Body of pancreas (tissue), 4 donors: ENCODE data around the gene PEMT. TPM values are rescaled to one million over a fixed set of nuclear protein-coding genes. Genes with fewer than 3 reads are reported as not detected.

Experiments used
- ATAC-seq: fragments of 150-250 bp; one replicate; pipeline ENCODE4 v1.9.1; 2016
- DNase-seq, 4 donors: peaks; one replicate each; pipeline ENCODE4 v3.0.0-alpha.2; 2019
- H3K27ac ChIP-seq, 4 donors: fragments of 200-600 bp; sonication (generic); 1 replicate in 3 of 4; 2 replicates in 1 of 4; pipeline versions ENCODE4 v1.5.1 to v1.6.1; 2016 to 2019; ENCODE audit warnings: mild to moderate bottlenecking in 1 of 4, mixed read lengths in 1 of 4, moderate library complexity in 1 of 4
- H3K27me3 ChIP-seq, 2 donors: fragments of 200-600 bp; sonication (generic); one replicate each; pipeline ENCODE4 v1.6.0; 2016; ENCODE audit warnings: mild to moderate bottlenecking in 1 of 2
- H3K36me3 ChIP-seq, 2 donors: fragments of 200-600 bp; sonication (generic); replicated peaks in 1 of 2; 2 replicates each; pipeline ENCODE4 v1.5.1; 2016; ENCODE audit warnings: low read depth in 2 of 2; ENCODE audit not compliant: insufficient read depth in 1 of 2
- H3K4me1 ChIP-seq: fragments of 200-600 bp; sonication (generic); one replicate; pipeline ENCODE4 v1.6.0; 2016
- H3K4me3 ChIP-seq, 2 donors: fragments of 200-600 bp; sonication (generic); 1 replicate in 1 of 2; 2 replicates in 1 of 2; pipeline ENCODE4 v1.5.1; 2016 to 2019
- H3K9me3 ChIP-seq, 3 donors: fragments of 200-600 bp; sonication (generic); 1 replicate in 2 of 3; 2 replicates in 1 of 3; pipeline ENCODE4 v1.5.1; 2016
- CTCF ChIP-seq, 7 experiments: fragments of 450-650 bp in 4 of 7; fragments of 200-600 bp in 3 of 7; sonication (generic) in 3 of 7; IDR thresholded peaks; one replicate each; pipeline ENCODE4 v1.5.1; 2016 to 2019; ENCODE audit warnings: antibody characterized with exemption in 7 of 7
- POLR2A ChIP-seq, 3 donors: fragments of 450-650 bp; IDR thresholded peaks; one replicate each; pipeline ENCODE4 v1.6.1; 2016; ENCODE audit warnings: antibody characterized with exemption in 3 of 3, mild to moderate bottlenecking in 2 of 3
- WGBS, 2 donors: methylation state at CpG; one replicate each; pipeline ENCODE4 v1.1.5; 2017; 5-methylcytosine and 5-hydroxymethylcytosine counted together
- intact Hi-C: fragments of 100-400 bp; cut with DNase I; formaldehyde crosslinking; loops from one replicate; pipeline ENCODE4 v1.15.1; 2023
- total RNA-seq, 2 donors: library from RNA; depleted of rRNA; stranded (reverse); fragments of >200 nt; gene quantifications; one replicate each; pipeline ENCODE4 v1.1.0, GENCODE V29; 2016

The PEMT gene
- total RNA-seq, 2 donors from 2014 or later, result 23.4 to 27.8 TPM

GRCh38 chr17:17527534-17527933 is 64.0 kb downstream of the PEMT start:
- H3K4me3 ChIP-seq, result no peak overlapping the region
- intact Hi-C loops, result no loop called here
- DNase-seq, result no peak
- 92 to 100% methylated on average over 4 to 11 of the region's 11 CpGs for WGBS, 2 donors
- H3K9me3 ChIP-seq, result no peaks in the 10 kb centered on the region
- TF ChIP-seq POLR2A (IDR thresholded peaks at IDR 0.05) (no peak), CTCF (IDR thresholded peaks at IDR 0.05) (no peak)
- no peaks in the 10 kb centered on the region for H3K36me3 ChIP-seq
- ATAC-seq, result no peak
- peaks cover 31% of the 10 kb centered on the region for H3K4me1 ChIP-seq
- H3K27ac ChIP-seq, result no peak overlapping the region
- H3K27me3 ChIP-seq, result no peaks in the 10 kb centered on the region

DNA sequence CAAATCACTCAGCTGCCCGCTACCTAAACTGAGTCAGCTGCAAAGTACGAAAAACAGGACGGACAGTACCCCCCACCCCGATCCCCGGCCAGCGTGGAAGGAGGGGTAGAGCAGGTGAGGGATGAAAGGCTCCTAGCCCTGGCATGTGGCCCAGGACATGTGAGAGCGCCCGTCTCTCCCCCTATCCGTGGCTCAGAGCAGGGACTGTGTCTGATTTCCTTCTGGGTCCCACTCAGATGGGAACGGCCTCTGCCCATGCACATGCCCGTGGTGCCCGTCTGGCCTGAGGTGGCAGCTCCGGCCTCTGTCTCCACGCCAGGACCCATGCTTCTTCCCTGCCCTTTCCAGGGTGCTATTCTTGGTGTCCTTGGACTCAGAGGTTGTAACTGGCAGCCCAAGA is 65.1 kb downstream of the PEMT start:
- TF ChIP-seq CTCF (IDR thresholded peaks at IDR 0.05) (no peak), POLR2A (IDR thresholded peaks at IDR 0.05) (no peak)
- no peak overlapping the region for H3K4me3 ChIP-seq
- 40 to 45% methylated on average over 10 to 14 of the region's 14 CpGs for WGBS, 2 donors
- DNase-seq, result peak in 2 of 4 donors; percentile 58 to 63
- no peaks in the 10 kb centered on the region for H3K36me3 ChIP-seq
- H3K9me3 ChIP-seq, result no peaks in the 10 kb centered on the region
- peak overlapping the region in 2 of 4 donors; percentile 6 to 26 for H3K27ac ChIP-seq
- H3K27me3 ChIP-seq, result no peaks in the 10 kb centered on the region
- peaks cover 33% of the 10 kb centered on the region for H3K4me1 ChIP-seq
- intact Hi-C loops, result no loop called here
- no peak for ATAC-seq

DNA sequence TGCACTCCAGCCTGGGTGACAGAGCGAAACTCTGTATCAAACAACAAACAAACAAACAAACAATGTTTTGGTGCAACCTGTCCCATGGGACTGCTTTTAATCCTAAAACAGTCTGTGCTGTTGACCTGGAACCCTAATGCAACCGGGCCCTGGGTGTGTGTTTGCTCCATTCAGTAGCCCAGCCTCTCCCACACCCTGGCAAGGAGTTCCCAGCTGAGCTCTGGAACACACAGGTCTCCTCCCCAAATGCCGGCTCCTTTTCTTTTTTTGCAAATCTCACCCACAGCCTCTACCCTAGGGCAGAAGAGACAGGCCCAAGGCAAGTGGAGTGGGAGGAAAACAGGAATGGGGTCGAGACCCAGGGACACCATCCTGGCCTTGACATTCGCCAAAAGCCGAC is 65.6 kb downstream of the PEMT start:
- H3K4me1 ChIP-seq, result peaks cover 33% of the 10 kb centered on the region
- ATAC-seq (no peak), DNase-seq (peak in 1 of 4 donors; percentile 13)
- no peak for TF ChIP-seq POLR2A (IDR thresholded peaks at IDR 0.05)
- TF ChIP-seq CTCF (IDR thresholded peaks at IDR 0.05), result no peak
- intact Hi-C loops, result no loop called here
- no peak overlapping the region for H3K4me3 ChIP-seq
- H3K27me3 ChIP-seq, result no peaks in the 10 kb centered on the region
- peak overlapping the region in 2 of 4 donors; percentile 6 to 26 for H3K27ac ChIP-seq
- H3K9me3 ChIP-seq, result no peaks in the 10 kb centered on the region
- 68 to 77% methylated on average over 6 of the region's 6 CpGs for WGBS, 2 donors
- no peaks in the 10 kb centered on the region for H3K36me3 ChIP-seq

- intact Hi-C loops, result no loop called here
- ATAC-seq, result no peak
- no peaks in the 10 kb centered on the region for H3K36me3 ChIP-seq
- H3K27me3 ChIP-seq, result no peaks in the 10 kb centered on the region
- H3K27ac ChIP-seq, result no peak overlapping the region
- H3K4me1 ChIP-seq, result peaks cover 33% of the 10 kb centered on the region
- no peaks in the 10 kb centered on the region for H3K9me3 ChIP-seq
- 77 to 90% methylated on average over 9 to 15 of the region's 15 CpGs for WGBS, 2 donors
- DNase-seq, result peak in 1 of 4 donors; percentile 12
- TF ChIP-seq POLR2A (IDR thresholded peaks at IDR 0.05), result no peak
- no peak for TF ChIP-seq CTCF (IDR thresholded peaks at IDR 0.05)
- H3K4me3 ChIP-seq, result no peak overlapping the region
Measured at GRCh38 chr17:17525311-17525710, 66.2 kb downstream of the PEMT start.

DNA sequence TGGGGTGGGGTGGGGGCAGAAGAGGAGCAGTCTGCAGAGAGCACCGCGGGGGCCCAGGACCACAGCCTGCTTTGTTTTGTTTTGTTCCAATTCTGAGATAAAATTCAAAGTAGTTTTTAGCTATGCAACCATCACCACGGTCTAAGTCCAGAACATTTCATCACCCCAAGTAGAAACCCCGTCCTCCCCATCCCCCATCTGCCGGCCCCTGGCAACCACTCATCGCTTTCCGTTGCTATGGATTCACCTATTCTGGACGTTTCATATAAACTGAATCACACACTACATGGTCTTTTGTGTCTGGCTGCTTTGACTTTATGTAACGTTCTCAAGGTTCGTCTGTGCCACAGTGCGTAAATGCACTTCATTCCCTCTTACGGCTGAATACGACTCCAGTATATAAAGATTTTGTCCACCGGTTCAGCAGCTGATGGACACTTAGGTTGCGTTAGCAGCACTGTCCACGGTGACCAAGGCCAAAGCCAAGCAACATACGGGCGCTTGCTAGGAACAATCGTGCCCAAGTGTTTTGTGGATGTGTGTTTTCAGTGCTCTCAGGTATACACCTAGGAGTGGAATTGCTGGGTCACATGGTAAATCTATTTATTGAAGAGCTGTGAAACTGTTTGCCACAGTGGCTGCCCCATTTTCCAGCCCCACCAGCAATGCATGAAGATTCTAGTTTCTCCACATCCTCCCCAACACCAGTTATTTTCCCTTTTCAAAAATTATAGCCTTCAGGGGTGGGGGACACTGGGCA is 67.6 kb downstream of the PEMT start:
- no peak overlapping the region for H3K4me3 ChIP-seq
- no peaks in the 10 kb centered on the region for H3K9me3 ChIP-seq
- ATAC-seq (no peak), DNase-seq (no peak)
- WGBS, 2 donors, result 66 to 71% methylated on average over 17 to 19 of the region's 19 CpGs
- H3K4me1 ChIP-seq, result peaks cover 23% of the 10 kb centered on the region
- no peak for TF ChIP-seq POLR2A (IDR thresholded peaks at IDR 0.05)
- no peak for TF ChIP-seq CTCF (IDR thresholded peaks at IDR 0.05)
- no peaks in the 10 kb centered on the region for H3K27me3 ChIP-seq
- intact Hi-C loops, result no loop called here
- H3K27ac ChIP-seq, result peak overlapping the region; percentile 44 to 78 (median 71)
- no peaks in the 10 kb centered on the region for H3K36me3 ChIP-seq
